ENCODE data around the gene CHDH. TPM values are rescaled to one million over a fixed set of nuclear protein-coding genes. Genes with fewer than 3 reads are reported as not detected.

Gene CHDH
- total and polyA plus RNA-seq, 7 donors = 0.29 to 6.1 (median 2.0) TPM

- Histone ChIP-seq H3K36me3 (ENCODE audit: insufficient read depth in 1 of 2, low read depth in 1 of 2) (peaks cover 9 to 69% of the 10 kb centered on the region in 2 donors), H3K4me3 (peak within 1 kb of the TSS; percentile 89), H3K4me1 (peaks cover 15% of the 10 kb centered on the region), H3K27me3 (ENCODE audit: insufficient read depth in 3 of 3, low read length in 2 of 3) (no peaks in the 10 kb centered on the region), H3K9me3 (no peaks in the 10 kb centered on the region), H3K27ac (peak within 1 kb of the TSS; percentile 76)
- peak; percentile 8 for TF ChIP-seq CTCF (IDR thresholded peaks at IDR 0.05)
- intact Hi-C loops (cut with DNase I) = loop anchor here in 1 of 2 donors (5.0 kb wide), 1 partner anchor 35 kb away; the partner anchor contains the start of genes CHDH and IL17RB
- peak; percentile 95 to 99 (median 98) for ATAC-seq
- DNase-seq = peak; percentile 86 to 92
- WGBS, 3 donors = 1 to 2% (median 1%) methylated on average over 40 to 65 of the region's 65 CpGs
These were observed 35.7 kb upstream of the CHDH start, which contains the start of gene ACTR8 for GRCh38 chr3:53881691-53882593. Gene ACTR8 (minus strand): TSS chr3:53882152. CDS start chr3:53882101, 51 bp downstream.

- 53 to 54% (median 54%) methylated on average over 10 of the region's 10 CpGs for WGBS, 3 donors
- no peaks in the 10 kb centered on the region for H3K27me3 ChIP-seq (ENCODE audit: insufficient read depth in 3 of 3, low read length in 2 of 3)
- H3K4me1 ChIP-seq = peaks cover 15% of the 10 kb centered on the region
- H3K4me3 ChIP-seq = peak overlapping the region; percentile 89
- no peak for DNase-seq
- H3K36me3 ChIP-seq (ENCODE audit: insufficient read depth in 1 of 2, low read depth in 1 of 2) = peaks cover 14 to 69% of the 10 kb centered on the region in 2 donors
- intact Hi-C loops (cut with DNase I) = loop anchor here in 1 of 2 donors (5.0 kb wide), 1 partner anchor 33 kb away; the partner anchor contains the start of genes CHDH and IL17RB
- H3K27ac ChIP-seq = peak overlapping the region; percentile 76
- no peak for TF ChIP-seq CTCF (IDR thresholded peaks at IDR 0.05)
- H3K9me3 ChIP-seq = no peaks in the 10 kb centered on the region
- no peak for ATAC-seq
These were observed 34.5 kb upstream of the CHDH start for GRCh38 chr3:53880396-53881345.

GRCh38 chr3:53865732-53866499 is 19.7 kb upstream of the CHDH start:
- Histone ChIP-seq H3K36me3 (ENCODE audit: insufficient read depth in 1 of 2, low read depth in 1 of 2) (peaks cover 26 to 99% of the 10 kb centered on the region in 2 donors), H3K27ac (no peak overlapping the region), H3K4me1 (no peaks in the 10 kb centered on the region), H3K9me3 (no peaks in the 10 kb centered on the region), H3K4me3 (no peak overlapping the region), H3K27me3 (ENCODE audit: insufficient read depth in 3 of 3, low read length in 2 of 3) (no peaks in the 10 kb centered on the region)
- 93 to 95% (median 94%) methylated on average over 5 of the region's 5 CpGs for WGBS, 3 donors
- ATAC-seq (no peak), DNase-seq (no peak)
- TF ChIP-seq CTCF (IDR thresholded peaks at IDR 0.05) = no peak
- intact Hi-C loops (cut with DNase I) = no loop called here

- H3K4me3 ChIP-seq = no peak overlapping the region
- ATAC-seq = no peak
- no peak overlapping the region for H3K27ac ChIP-seq
- no peaks in the 10 kb centered on the region for H3K27me3 ChIP-seq (ENCODE audit: insufficient read depth in 3 of 3, low read length in 2 of 3)
- 86 to 100% (median 97%) methylated on average over 1 of the region's 1 CpG for WGBS, 3 donors
- no peak for TF ChIP-seq CTCF (IDR thresholded peaks at IDR 0.05)
- H3K36me3 ChIP-seq (ENCODE audit: insufficient read depth in 1 of 2, low read depth in 1 of 2) = peaks cover 22 to 99% of the 10 kb centered on the region in 2 donors
- H3K9me3 ChIP-seq = no peaks in the 10 kb centered on the region
- intact Hi-C loops (cut with DNase I) = no loop called here
- no peaks in the 10 kb centered on the region for H3K4me1 ChIP-seq
- no peak for DNase-seq
These were observed 16.9 kb upstream of the CHDH start for GRCh38 chr3:53863145-53863544.
